ENCODE measurements around the gene DLG5. TPM values are rescaled to one million over a fixed set of nuclear protein-coding genes. Genes with fewer than 3 reads are reported as not detected.

Gene DLG5
- polyA plus RNA-seq (2011; rRNA removed) (17.0 and 23.3 TPM in 2 replicates), polyA plus RNA-seq (2017; fragmentation: RNase III; extraction: RNeasy Plus Mini Kit Qiagen cat#74134 plus additional on column Dnase treatment) (28.0 to 30.9 TPM (median 29.4 TPM) in 3 replicates), polyA minus RNA-seq (2011; rRNA and poly(A)+ RNA removed) (36.7 and 38.4 TPM in 2 replicates)
- 25.8 and 30.8 TPM in 2 replicates for polyA plus RNA-seq (2012; cell fraction: cytosol; rRNA removed)
- 60.4 and 73.8 TPM in 2 replicates for polyA plus RNA-seq (2012; cell fraction: nucleus; rRNA removed)

- peak within 1 kb of the TSS; percentile 85 to 99 for H3K27ac ChIP-seq
- ChIA-PET CTCF (interaction anchor here (1.1 to 1.8 kb wide), 5 partner anchors 13 to 80 kb away, joined by 3 to 8 read pairs (median 4); no protein-coding TSS in a partner anchor), POLR2A (interaction anchor here (1.0 to 1.7 kb wide), 3 partner anchors 13 to 22 kb away, joined by 3 to 5 read pairs (median 3); no protein-coding TSS in a partner anchor)
- FAIRE-seq (no peak), DNase-seq (ENCODE audit: low read depth in 1 of 2, low spot score in 1 of 2) (peak in 1 of 2 experiments; percentile 55), ATAC-seq (peak; percentile 77 to 89)
- peak within 1 kb of the TSS; percentile 91 for H3K4me3 ChIP-seq
- TF ChIP-seq BCL3 (IDR thresholded peaks at IDR 0.05) = peak; percentile 82
- no peak for TF ChIP-seq CEBPB (IDR thresholded peaks at IDR 0.05)
- TF ChIP-seq JUN (IDR thresholded peaks at IDR 0.05) = peak; percentile 77 to 81
- TF ChIP-seq KDM5A (IDR thresholded peaks at IDR 0.05) = no peak
- TF ChIP-seq POLR2A (IDR thresholded peaks at IDR 0.05; ENCODE audit: low read length) = peak; percentile 65
- TF ChIP-seq TP53 (CRISPR knock-in tag; IDR thresholded peaks at IDR 0.05) = 0 out of 2 replicates have a peak, but pooled peaks have one; percentile 49
- WGBS (ENCODE audit: missing lambda C conversion rate) = 0% methylated on average over 6 of the region's 95 CpGs
- peaks cover 29% of the 10 kb centered on the region for H3K4me1 ChIP-seq
- H3K4me2 ChIP-seq = peak within 1 kb of the TSS; percentile 98
- no peaks in the 10 kb centered on the region for H3K9me3 ChIP-seq
Observed at GRCh38 chr10:77926566-77927401, at the start of gene DLG5. Gene DLG5, minus strand, starts transcription at chr10:77926755. Its CDS starts 235 bp downstream, at chr10:77926520.

DNA sequence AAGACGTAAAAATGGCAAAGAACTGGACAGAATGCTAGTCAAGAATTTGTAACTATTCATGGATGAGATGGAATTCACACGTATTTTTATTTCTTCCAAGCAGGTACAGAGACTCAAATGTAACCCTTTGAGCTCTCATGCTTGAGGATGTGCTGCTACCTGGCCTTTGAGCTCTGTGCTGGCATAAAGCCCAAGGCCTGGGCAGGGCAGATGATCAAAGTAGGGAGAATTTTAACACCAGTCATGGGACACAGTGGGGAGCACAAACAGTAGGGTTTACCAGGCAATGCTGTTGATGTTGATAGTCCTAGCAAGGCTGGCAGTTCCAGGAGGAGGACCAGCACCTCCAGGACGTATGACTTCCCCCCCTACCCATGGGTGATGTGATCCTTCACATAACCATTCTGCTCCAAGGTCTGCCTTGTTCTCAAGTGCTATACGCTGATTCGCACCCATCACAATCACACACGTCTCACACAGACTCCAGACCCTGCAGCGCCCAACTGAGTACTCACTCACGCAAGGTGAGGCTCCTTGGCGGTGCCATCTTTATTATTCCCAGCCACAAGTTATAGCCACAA, 48.6 kb upstream of the DLG5 start:
- Histone ChIP-seq H3K27ac (no peak overlapping the region), H3K4me1 (peaks cover 17% of the 10 kb centered on the region), H3K4me3 (no peak overlapping the region), H3K4me2 (no peak overlapping the region), H3K9me3 (no peaks in the 10 kb centered on the region)
- 92% methylated on average over 9 of the region's 9 CpGs for WGBS (ENCODE audit: missing lambda C conversion rate)
- ATAC-seq (no peak), DNase-seq (ENCODE audit: low read depth in 1 of 2, low spot score in 1 of 2) (no peak), FAIRE-seq (no peak)
- no peak for TF ChIP-seq SREBF2 (IDR thresholded peaks at IDR 0.05)
- TF ChIP-seq ZFP36 (IDR thresholded peaks at IDR 0.05; ENCODE audit: borderline replicate concordance, partially characterized antibody) = no peak
- no peak for TF ChIP-seq TFCP2L1 (CRISPR knock-in tag; IDR thresholded peaks at IDR 0.05)
- TF ChIP-seq PHF8 (IDR thresholded peaks at IDR 0.05; ENCODE audit: borderline replicate concordance, low read depth) = no peak
- TF ChIP-seq RFX5 (IDR thresholded peaks at IDR 0.05) = no peak
- TF ChIP-seq FOSL2 (IDR thresholded peaks at IDR 0.05) = no peak
- TF ChIP-seq FOSL2 (CRISPR knock-in tag; IDR thresholded peaks at IDR 0.05) = no peak
- TF ChIP-seq RCOR1 (IDR thresholded peaks at IDR 0.05; ENCODE audit: low read depth, low read length) = no peak
- TF ChIP-seq BHLHE40 (IDR thresholded peaks at IDR 0.05; ENCODE audit: low read depth, low read length) = no peak
- no peak for TF ChIP-seq TP53 (CRISPR knock-in tag; IDR thresholded peaks at IDR 0.05)
- ChIA-PET CTCF (interaction anchor here (0.6 to 1.8 kb wide), 9 partner anchors 11 to 128 kb away, joined by 3 to 6 read pairs (median 4); no protein-coding TSS in a partner anchor), POLR2A (no interaction called here)

- ATAC-seq (peak; percentile 25 to 74; a peak in 4 of 6 replicates), FAIRE-seq (no peak), DNase-seq (ENCODE audit: low read depth in 1 of 2, low spot score in 1 of 2) (peak; percentile 32 to 71)
- 71% methylated on average over 8 of the region's 8 CpGs for WGBS (ENCODE audit: missing lambda C conversion rate)
- H3K9me3 ChIP-seq = no peaks in the 10 kb centered on the region
- ChIA-PET CTCF (interaction anchor here (0.6 to 1.8 kb wide), 10 partner anchors 12 to 133 kb away, joined by 3 to 6 read pairs (median 4); no protein-coding TSS in a partner anchor), POLR2A (interaction anchor here (1.0 kb wide), 1 partner anchor 84 kb away, joined by 3 read pairs; no protein-coding TSS in a partner anchor)
- TF ChIP-seq SMC3 (IDR thresholded peaks at IDR 0.05) (peak; percentile 33; the same call in 2 of the 3 replicates), JUNB (IDR thresholded peaks at IDR 0.05) (no peak), NR3C1 (IDR thresholded peaks at IDR 0.05) (no peak), RAD21 (conservative IDR thresholded peaks at IDR 0.05 in 1 of 2, IDR thresholded peaks at IDR 0.05 in 1 of 2) (peak; percentile 55 to 67; a peak in 4 of 5 replicates)
- TF ChIP-seq, protein P1, sequence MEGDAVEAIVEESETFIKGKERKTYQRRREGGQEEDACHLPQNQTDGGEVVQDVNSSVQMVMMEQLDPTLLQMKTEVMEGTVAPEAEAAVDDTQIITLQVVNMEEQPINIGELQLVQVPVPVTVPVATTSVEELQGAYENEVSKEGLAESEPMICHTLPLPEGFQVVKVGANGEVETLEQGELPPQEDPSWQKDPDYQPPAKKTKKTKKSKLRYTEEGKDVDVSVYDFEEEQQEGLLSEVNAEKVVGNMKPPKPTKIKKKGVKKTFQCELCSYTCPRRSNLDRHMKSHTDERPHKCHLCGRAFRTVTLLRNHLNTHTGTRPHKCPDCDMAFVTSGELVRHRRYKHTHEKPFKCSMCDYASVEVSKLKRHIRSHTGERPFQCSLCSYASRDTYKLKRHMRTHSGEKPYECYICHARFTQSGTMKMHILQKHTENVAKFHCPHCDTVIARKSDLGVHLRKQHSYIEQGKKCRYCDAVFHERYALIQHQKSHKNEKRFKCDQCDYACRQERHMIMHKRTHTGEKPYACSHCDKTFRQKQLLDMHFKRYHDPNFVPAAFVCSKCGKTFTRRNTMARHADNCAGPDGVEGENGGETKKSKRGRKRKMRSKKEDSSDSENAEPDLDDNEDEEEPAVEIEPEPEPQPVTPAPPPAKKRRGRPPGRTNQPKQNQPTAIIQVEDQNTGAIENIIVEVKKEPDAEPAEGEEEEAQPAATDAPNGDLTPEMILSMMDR (IDR thresholded peaks at IDR 0.05) = peak; percentile 53
- H3K4me1 ChIP-seq = peaks cover 17% of the 10 kb centered on the region
- H3K27ac ChIP-seq = no peak overlapping the region
- no peak overlapping the region for H3K4me3 ChIP-seq
- no peak overlapping the region for H3K4me2 ChIP-seq
Observed at GRCh38 chr10:77974396-77975074, 48.0 kb upstream of the DLG5 start.

Data from A549 (cell line).